Measurements from ENCODE around the gene TNFRSF6B.
"Not testable (repeated sequence)": the region's sequence is repeated elsewhere in the genome, so short reads cannot be mapped to it uniquely, and the experiment has no call there.

Gene TNFRSF6B

DNA sequence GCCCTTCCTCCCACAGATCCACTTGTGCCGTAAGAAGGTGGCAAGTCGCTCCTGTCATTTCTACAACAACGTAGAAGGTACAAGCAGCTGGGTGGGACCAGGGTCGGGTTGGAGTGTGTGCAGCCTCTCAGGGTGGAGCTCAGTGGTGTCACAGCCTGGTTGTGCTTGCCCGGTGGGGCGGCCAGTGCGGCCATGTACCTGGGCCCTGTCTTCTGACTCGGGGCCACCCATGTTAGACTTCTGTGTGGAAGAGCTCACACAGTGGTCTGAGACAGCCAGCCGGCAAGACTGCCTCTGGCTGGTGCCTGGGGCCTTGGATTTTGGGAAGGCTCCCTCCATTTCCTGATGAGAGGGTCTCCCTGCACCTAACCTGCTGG is 33.7 kb upstream of the TNFRSF6B start:
- DNase-seq (ENCODE audit: low read depth in 3 of 3): no peak

DNA sequence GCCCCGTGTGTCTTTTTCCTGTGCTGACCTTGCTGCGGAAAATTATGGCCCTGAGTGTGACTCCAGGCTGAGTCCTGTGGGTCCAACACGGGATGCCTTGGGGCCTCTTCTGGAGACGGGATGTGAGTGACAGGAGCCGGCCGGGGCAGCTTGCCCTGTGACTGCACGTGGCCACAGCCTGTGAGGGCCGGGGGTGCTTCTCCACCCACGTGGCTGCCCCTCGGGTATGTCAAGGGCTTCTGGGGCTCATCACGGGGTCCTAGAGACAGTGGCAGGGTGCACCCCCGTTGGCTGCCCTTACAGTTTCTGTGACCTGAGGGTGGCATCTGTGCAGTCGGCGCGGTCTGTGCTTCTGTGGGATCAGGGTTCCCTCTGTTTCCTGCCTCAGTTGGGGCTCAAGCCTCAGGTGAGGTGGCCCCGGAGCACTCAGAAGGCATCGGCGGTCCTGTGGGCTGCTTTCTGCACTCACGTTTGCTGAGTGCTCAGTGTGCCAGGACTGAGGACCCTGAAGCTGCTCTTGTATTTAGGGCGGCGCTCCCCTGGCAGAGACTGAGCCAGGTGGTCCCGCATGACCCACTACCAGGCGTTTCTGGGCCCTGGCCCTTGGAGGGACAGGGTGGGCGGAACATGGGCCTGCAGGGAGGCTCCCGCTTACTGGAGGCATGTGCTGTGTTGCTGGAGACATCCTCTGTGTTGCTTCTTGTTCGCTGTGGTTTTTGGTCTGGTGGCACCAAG is 33.0 kb upstream of the TNFRSF6B start:
- DNase-seq (ENCODE audit: low read depth in 3 of 3): no peak

DNA sequence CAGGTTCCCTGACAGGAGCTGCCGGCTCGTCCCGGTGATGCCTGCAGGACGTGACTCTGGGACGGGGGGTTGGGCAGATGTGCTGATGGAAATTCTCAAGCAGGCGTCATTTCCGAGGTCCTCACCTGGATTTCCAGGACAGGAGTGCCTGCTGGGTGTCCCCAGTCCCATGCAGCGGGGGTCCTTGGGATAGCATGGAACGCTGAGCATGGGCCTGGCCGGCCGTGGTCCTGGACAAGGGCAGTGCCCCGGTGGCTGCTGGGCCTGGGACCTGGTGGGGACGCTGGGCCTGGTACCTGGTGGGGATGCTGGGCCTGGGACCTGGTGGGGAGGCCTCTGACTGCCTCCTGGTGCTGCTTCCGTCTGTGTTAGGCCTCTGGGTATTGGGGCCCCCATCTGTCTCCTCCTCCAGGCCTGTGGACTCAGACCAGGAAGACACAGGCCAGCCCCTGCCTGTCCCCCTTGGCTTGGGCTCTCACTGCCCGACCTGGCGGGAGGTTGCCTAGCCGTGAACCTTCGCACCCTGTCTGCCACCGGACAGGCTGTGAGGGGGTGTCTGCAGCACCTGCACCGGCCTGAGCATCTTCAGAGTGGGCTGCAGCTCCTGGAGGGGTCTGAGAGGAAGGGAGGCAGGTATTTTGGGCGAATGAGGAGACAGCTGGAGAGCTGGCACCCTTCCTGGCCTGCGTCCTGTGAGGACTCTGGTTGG is 32.2 kb upstream of the TNFRSF6B start:
- no peak for DNase-seq (ENCODE audit: low read depth in 3 of 3)

DNA sequence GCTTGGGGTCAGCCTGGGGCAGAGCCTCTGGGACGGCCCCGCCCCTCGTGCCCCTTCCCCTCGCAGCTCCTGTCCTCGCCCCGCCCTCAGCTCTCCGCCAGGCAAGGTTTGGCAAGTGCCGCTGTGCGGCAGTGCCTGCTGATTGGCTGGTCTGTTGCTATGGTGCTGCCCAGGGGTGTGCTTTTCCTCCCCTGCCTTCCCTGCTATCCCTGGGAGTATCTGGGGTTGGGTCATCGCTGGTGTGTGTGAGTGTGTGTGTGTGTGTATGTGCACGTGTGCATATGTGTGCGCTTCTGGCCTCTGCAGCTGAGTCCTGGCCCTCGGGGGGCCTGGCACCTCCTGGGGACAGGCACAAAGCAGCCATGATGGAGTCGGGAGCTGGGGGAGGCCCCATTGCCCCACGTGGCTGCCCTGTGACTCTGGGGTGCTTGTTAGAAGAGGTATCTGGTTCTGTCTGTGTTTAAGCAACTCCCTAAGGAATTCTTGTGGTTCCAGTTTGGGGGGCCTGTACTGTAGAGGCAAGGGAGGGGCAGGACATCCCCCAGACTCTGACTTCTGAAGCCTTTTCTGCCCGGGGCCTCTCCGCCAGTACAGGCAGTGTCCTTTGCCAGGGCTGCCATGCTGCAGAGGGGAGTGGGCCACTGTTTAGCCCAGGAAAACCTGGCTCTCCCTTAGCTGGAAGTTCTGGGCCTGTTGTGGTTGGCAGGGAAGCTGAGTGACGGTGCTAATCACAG is 31.4 kb upstream of the TNFRSF6B start:
- no peak for DNase-seq (ENCODE audit: low read depth in 3 of 3)

DNA sequence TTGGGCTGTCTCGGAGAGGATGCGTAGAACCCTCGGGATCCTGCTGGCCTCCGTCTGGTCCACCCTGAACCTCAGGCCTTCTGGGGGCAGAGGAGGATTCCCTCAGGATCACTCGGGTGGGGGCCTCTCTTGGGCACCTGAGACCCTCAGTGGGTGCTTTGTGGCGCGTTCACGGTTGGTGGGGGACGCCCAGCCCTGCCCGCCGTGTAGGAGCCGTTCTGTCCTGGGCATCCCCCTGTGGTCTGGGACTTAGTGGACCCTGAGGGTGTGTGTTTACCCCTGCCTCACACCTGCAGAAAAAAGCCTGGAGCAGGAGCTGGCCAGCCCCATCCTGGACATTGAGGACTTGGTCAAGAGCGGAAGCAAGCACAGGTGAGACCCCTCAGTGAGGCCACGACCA is 30.7 kb upstream of the TNFRSF6B start:
- no peak for DNase-seq (ENCODE audit: low read depth in 3 of 3)

DNA sequence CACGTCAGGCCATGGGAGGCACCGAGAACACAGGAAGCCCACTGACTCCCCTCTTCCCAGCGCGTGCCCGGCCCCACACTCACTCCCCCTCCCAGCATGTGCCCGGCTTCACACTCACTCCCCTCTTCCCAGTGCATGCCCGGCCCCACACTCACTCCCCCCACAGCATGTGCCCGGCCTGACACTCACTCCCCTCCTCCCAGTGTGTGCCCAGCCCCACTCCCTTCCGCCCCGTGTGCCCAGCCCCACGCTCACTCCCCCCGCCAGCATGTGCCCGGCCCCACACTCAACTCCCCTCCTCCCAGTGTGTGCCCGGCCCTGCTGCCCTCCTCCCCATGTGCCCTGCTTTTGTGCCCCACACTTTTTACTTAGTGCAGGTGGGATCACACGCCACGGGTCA is 28.6 kb upstream of the TNFRSF6B start:
- DNase-seq (ENCODE audit: low read depth in 3 of 3): no peak

DNA sequence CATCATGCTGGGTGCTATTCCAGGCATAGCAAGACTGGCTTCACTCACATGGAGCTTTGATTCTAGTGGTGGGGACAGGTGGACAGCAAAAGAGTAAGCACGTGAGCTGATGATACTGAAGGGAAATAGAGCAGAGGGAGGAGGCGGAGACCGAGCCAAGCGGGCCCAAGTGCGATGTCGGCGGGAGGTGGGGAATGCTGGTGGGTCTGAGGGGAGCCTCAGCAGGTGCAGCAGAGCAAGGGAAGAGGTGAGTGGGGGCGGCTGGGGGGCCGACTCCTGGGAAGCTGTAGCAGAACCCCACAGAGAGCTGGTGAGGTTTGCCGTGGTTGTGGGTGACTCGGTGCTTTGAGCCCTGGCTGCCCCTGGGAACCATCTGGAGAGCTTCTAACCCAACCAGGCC is 28.1 kb upstream of the TNFRSF6B start:
- DNase-seq (ENCODE audit: low read depth in 3 of 3): no peak

DNA sequence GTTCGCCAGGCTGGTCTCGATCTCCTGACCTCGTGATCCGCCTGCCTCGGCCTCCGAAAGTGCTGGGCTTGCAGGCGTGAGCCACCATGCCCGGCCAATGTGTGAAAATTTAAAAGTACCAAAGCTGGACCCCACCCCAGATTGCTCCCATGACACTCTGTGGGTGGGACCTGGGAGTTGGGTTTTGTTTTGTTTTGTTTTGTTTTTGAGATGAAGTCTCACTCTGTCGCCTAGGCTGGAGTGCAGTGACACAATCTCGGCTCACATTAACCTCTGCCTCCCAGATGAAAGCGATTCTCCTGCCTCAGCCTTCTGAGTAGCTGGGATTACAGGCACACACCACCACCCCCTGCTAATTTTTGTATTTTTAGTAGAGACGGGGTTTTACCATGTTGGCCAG is 24.8 kb upstream of the TNFRSF6B start:
- not testable (repeated sequence) for DNase-seq (ENCODE audit: low read depth in 3 of 3)

DNA sequence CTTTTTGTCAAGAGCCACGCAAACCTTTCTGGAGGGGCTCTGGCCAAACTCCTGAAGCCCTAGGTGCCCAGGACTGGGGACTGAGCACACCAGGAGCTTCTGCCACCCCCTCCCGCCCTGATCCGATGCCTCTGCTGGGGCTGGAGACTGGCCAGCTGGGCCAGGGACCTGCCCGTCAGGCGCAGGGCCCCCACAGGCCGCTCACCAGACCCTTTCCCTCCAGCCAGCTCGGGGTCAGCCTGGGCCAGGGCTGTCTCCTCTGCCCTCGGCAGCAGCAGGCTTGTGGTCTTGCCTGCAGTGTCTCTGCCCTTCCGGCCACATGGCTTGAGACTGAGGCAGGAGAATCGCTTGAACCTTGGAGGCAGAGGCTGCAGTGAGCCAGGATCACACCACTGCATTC is 23.8 kb upstream of the TNFRSF6B start:
- DNase-seq (ENCODE audit: low read depth in 3 of 3): no peak

DNA sequence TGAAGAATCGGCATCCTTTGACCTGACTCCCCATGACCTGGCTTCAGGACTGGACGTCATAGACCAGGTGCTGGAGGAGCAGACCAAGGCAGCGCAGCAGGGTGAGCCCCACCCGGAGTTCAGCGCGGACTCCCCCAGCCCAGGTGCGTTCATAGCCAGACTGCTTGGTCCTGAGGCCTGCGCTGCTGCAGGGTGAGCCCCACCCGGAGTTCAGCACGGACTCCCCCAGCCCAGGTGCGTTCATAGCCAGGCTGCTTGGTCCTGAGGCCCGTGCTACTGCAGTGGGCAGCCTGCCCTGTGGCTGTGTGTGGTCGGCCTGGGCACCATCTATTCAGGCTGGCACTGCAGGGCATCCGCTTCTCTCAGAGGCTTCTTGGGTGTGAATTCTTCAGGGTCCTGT is 22.5 kb upstream of the TNFRSF6B start:
- no peak for DNase-seq (ENCODE audit: low read depth in 3 of 3)

DNA sequence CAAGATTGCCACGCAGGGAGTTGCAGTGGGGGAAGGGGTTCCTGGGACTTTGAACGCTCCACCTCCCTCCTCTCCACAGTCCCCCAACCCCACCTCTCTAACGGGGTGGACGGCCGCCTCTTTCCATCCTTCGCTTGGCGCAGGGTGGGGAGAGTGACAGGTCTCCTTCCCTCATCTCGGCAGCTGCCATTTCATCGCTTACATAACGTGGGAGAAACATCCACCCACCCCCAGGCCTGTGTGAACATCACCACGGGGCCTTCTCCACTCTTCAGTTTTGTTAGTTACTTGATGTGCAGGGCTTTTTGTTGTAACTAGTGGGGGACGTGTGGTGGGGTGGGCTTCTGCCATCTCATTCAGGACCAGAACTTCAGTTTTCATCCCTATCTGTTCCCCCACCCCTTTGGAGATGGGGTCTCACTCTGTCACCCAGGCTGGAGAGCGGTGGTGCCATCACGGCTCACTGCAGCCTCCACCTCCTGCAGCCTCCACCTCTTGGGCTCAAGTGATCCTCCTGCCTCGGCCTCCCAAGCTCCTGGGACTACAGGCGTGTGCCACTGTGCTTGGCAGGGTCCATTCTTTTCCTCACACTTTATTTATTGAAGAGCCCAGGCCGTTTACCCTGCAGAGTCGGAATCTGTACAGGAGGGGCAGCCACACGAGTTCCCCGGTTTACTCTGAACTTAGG is 20.6 kb upstream of the TNFRSF6B start:
- no peak for DNase-seq (ENCODE audit: low read depth in 3 of 3)

DNA sequence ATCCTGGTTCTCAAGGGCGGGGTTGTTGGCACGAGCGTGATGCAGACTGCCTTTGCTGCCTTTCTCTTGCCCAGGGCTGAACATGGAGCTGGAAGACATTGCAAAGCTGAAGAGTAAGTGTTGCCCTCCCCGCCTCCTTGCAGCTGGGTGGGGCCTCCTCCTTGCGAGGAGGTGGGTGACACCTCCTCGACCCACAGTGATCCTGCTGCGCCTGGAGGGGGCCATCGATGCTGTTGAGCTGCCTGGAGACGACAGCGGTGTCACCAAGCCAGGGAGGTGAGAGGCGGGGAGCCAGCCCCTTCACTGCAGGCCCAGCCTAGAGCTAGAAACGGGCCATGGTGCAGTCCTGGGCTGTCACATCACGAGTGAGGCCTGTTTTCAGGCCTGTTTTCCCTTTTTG is 18.4 kb upstream of the TNFRSF6B start:
- DNase-seq (ENCODE audit: low read depth in 3 of 3): no peak

DNA sequence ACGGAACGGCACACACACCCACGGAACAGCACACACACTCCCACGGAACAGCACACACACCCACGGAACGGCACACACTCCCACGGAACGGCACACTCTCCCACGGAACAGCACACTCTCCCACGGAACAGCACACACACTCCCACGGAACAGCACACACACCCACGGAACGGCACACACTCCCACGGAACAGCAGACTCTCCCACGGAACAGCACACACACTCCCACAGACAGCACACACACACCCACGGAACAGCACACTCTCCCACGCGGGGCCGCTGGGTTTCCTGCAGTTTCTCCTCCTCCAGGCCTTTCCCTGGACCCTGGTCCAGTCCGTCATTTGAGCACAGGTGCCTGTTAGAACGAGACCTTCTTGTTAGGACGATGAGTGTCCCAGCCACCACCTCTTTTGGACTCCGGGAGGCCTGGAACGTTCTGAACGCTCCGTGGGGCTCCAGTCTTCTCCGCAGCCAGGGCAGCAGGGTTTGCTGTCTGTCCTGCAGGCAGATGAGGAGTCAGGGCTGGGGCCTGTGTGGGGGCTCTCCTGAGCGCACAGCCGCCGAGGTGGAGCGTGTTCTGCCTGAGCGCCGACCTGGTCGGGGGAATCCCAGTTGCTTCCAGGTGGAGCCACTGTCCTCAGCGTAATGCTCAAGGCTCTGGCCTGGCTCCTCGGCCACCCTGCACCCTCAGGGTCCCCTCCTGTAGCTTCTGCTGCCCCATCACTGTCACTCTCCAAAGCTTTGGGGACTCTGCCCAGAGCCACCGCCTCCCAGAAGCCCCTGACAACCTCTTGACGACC is 17.6 kb upstream of the TNFRSF6B start:
- DNase-seq (ENCODE audit: low read depth in 3 of 3): no peak

DNA sequence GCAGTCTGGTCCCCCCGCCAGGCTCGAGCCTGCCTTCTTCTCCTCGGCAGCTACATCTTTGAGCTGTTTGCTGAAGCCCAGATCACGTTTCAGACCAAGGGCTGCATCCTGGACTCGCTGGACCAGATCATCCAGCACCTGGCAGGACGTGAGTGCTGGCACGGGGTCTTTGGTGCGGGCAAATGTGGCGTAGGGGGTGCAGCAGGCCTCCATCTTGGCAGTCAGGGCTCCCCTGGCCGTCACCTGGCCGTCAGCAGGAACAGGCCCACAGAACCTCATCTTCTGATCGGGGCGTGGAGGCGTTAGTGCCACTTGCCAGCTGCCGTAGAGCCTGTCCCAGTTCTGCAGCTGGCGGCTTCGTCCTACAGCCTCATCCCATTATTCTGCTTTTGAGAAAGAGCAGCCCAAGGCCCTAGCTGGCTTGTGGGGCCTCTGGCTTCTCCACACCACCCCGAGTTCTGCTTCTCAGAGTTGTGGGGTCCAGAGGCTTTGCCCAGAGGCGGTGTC is 16.6 kb upstream of the TNFRSF6B start:
- DNase-seq (ENCODE audit: low read depth in 3 of 3): no peak

DNA sequence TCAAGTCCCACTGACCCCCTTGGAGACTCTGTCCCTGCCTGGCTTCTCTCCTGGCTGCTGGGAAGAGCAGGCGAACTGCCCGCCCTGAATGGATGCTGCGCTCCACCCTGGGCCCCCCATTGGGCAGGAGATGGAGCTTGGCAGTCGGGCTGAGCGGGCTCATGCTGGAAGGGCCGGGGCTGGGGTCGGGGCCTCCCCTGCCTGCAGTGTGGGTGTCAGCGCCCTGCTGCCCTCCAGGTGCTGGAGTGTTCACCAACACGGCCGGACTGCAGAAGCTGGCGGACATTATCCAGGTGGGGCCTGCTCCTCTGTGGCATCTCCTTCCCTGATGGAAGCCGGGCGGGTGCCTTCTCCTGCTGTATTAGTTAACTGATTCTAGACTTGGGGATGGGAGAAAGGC is 16.0 kb upstream of the TNFRSF6B start:
- no peak for DNase-seq (ENCODE audit: low read depth in 3 of 3)

DNA sequence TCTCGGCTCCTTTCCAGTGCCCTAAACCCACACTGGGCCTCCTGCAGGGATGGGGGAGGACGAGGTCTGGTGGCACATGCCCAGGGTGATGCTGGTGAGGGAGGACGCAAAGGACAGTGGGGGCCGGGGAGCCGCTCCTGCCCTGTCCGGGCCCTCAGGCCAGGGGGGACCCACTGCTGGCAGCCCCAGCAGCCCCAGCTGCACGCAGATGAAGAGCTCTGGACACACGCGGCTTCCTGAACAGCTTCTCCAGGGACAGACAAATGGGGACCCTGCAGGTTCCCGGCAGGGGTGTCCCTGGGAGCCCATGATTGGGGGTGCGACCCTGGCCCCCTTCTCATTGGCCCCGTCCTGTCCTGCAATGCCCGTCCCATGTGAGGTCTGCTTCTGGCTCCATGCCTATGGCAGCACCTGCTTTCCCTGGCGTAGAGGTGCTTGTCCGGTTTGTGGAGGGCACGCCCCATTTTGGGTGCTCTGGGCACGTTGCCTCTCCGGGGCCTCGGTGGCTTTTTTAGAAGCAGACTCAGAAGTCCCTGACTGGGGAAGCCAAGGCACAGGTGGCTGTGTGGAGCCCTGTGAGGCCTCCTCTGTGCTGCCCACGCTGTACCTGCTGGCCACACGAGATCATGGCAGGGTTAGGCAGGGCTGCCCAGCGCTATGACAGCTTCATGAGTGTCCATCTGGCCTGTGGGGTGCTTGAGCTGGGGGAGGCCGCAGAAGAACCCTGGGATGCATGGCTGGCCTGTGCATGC is 15.4 kb upstream of the TNFRSF6B start:
- DNase-seq (ENCODE audit: low read depth in 3 of 3): no peak

DNA sequence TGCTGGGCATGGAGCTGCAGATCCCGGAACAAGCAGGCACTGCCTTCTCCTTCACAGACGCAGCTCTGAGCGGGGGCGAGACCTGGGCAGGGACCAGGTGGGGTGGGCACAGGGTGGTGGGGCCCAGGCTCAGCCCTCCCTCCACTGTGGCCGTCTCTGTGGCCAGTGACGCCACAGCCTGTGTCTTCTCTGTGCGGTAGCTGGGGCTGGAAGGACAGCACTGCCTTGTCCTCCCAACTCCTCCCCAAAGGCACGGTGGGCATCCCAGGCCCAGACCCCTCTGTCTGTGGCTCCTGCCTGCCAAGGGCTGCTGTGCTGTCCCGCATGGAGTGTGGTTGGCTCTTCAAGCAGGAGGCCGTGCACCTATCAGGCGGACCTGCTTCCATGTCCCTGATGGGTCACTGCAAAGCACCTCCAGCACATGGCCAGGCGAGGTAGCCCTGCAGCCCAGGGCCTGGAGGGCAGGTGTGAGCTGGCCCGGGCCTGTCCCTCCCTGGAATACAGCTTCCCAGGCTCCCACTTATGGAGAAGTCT is 14.8 kb upstream of the TNFRSF6B start:
- no peak for DNase-seq (ENCODE audit: low read depth in 3 of 3)

DNA sequence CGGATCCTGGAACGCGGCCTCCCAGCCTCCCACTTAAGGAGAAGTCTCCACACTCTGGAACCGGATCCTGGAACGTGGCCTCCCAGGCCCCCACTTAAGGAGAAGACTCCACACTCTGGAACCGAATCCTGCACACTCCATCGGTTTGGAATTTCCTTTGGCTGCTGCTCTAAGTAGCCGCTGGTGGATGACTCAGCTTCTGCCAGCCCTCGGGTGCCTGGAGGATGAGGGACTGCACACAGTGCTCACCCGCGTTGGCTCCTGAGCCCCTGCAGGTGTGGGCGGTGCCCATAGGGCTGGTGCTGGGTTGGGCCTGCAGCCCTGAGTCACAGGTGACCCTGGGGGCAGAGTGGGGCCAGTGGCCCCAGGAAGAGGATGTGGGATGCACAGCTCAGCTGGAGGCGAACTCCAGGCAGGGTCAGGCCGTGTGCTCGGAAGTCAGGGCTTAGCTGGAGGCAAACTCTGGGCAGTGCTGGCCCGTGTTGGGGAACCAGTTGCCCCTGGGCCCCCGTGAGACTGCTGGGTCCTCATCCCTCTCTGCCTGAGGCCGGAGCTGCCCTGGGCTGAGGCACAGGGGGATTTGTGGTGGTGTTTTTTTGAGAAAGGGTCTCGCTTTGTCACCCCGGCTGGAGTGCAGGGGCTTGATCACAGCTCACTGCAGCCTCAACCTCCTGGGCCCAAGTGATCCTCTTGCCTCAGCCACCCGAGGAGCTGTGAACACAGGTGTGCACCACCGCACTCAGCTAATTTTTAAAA is 13.9 kb upstream of the TNFRSF6B start:
- no peak for DNase-seq (ENCODE audit: low read depth in 3 of 3)

DNA sequence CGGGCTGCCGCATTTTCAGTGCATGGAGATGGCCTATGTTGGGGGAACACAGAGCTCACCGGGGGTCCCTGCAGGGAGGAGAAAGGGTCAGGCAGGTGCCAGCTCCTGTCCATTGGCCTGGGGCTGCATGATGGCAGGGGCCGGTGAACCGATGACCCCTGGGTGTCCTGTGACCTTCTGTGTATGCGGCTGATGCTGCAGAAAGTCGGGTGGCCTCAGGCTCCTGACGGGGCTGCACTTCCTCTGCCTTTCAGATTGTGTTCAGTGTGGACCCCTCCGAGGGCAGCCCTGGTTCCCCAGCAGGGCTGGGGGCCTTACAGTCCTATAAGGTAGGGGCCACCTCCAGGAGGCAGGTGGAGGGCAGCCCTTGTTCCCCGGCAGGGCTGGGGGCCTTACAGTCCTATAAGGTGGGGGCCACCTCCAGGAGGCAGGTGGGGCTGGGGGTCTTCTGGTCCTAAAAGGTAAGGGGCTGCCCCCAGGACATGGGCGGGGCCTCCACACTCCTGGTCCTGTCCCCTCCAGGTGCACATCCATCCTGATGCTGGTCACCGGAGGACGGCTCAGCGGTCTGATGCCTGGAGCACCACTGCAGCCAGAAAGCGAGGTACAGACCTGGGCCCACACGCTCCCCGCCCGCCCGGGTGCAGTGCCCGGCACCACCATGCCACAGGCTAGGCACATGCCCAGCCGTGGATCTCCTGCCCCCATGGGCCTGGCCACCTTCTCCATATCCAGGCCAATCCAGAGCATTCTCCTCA is 11.0 kb upstream of the TNFRSF6B start:
- DNase-seq (ENCODE audit: low read depth in 3 of 3): no peak

All from stimulated activated CD4-positive, alpha-beta T cell treated with anti-CD3 and anti-CD28 coated beads, TNF-alpha, amount 100 ng/mL, for 48 hours (primary cell).